AG04450 (cell line): Measurements from ENCODE around the gene TBCC. TPM values are rescaled to one million over a fixed set of nuclear protein-coding genes. Genes with fewer than 3 reads are reported as not detected.

Experiments used
- CTCF ChIA-PET: fragments of 300-600, 350-600 bp; formaldehyde crosslinking; extraction: SDS; loops from one replicate; lab custom pipeline; 2022; ENCODE audit warnings: antibody characterized with exemption, inconsistent platforms; lab: Charles Lee
- POLR2A ChIA-PET: fragments of 350-600 bp; formaldehyde crosslinking; extraction: SDS; loops from one replicate; lab custom pipeline; 2021; ENCODE audit warnings: antibody characterized with exemption, inconsistent platforms; lab: Yijun Ruan, JAX
- DNase-seq: peaks from one replicate; pipeline ENCODE4 v3.0.0-alpha.2; 2011; ENCODE audit warnings: low read depth, low spot score
- H3K27ac ChIP-seq: one replicate; pipeline ENCODE4 v1.5.1; 2012; ENCODE audit warnings: low read depth, low read length, control low read depth
- H3K27me3 ChIP-seq: one replicate; pipeline ENCODE4 v1.6.0; 2012; ENCODE audit warnings: low read length; ENCODE audit not compliant: control insufficient read depth, insufficient read depth
- H3K4me3 ChIP-seq: 2 replicates; pipeline ENCODE4 v1.5.1; 2011; ENCODE audit warnings: mild to moderate bottlenecking, low read depth, low read length, control low read depth
- H3K9me3 ChIP-seq: 2 replicates; pipeline ENCODE4 v1.5.1; 2012; ENCODE audit warnings: low read length; ENCODE audit not compliant: control insufficient read depth, insufficient read depth
- CTCF ChIP-seq: IDR thresholded peaks from 2 replicates; pipeline ENCODE4 v1.5.1; 2011; ENCODE audit warnings: low read depth, low read length, control low read depth, inconsistent platforms
- polyA plus RNA-seq: library from polyadenylated mRNA; depleted of rRNA; stranded (reverse); fragments of >200 nt; gene quantifications from 2 replicates; pipeline ENCODE4 v1.2.3, GENCODE V29; 2011

Gene TBCC
- polyA plus RNA-seq, 1 experiment, result 19.6 TPM

- no peak overlapping the region for H3K27ac ChIP-seq
- no peak for DNase-seq
These were observed 28.3 kb upstream of the TBCC start for GRCh38 chr6:42774201-42774600.

GRCh38 chr6:42771741-42772100 is 25.8 kb upstream of the TBCC start:
- Histone ChIP-seq H3K27me3 (no peaks in the 10 kb centered on the region), H3K4me3 (no peak overlapping the region), H3K9me3 (no peaks in the 10 kb centered on the region), H3K27ac (no peak overlapping the region)
- DNase-seq, result no peak
- ChIA-PET POLR2A (interaction anchor here (1.0 kb wide), 1 partner anchor 25 kb away, joined by 3 read pairs; no protein-coding TSS in a partner anchor), CTCF (no interaction called here)
- TF ChIP-seq CTCF, result no peak

More at GRCh38 chr6:42774201-42774600, 28.3 kb upstream of the TBCC start:
- Histone ChIP-seq H3K4me3 (no peak overlapping the region), H3K9me3 (no peaks in the 10 kb centered on the region), H3K27me3 (no peaks in the 10 kb centered on the region)
- CTCF ChIA-PET, result no interaction called here
- no peak for TF ChIP-seq CTCF
- POLR2A ChIA-PET, result no interaction called here

- no peak overlapping the region for H3K4me3 ChIP-seq
- CTCF ChIA-PET, result interaction anchor here (1.0 kb wide), 1 partner anchor 43 kb away, joined by 3 read pairs; no protein-coding TSS in a partner anchor
- no peaks in the 10 kb centered on the region for H3K9me3 ChIP-seq
- POLR2A ChIA-PET, result interaction anchor here (1.7 kb wide), 1 partner anchor 24 kb away, joined by 7 read pairs; the partner anchor contains the start of gene TBCC
- DNase-seq, result no peak
- H3K27me3 ChIP-seq, result no peaks in the 10 kb centered on the region
- H3K27ac ChIP-seq, result no peak overlapping the region
- no peak for TF ChIP-seq CTCF
These were observed 23.9 kb upstream of the TBCC start for GRCh38 chr6:42769836-42770235.

GRCh38 chr6:42769051-42769450 is 23.1 kb upstream of the TBCC start:
- no peaks in the 10 kb centered on the region for H3K9me3 ChIP-seq
- DNase-seq, result no peak
- H3K27me3 ChIP-seq, result no peaks in the 10 kb centered on the region
- H3K4me3 ChIP-seq, result no peak overlapping the region
- no peak overlapping the region for H3K27ac ChIP-seq
- TF ChIP-seq CTCF, result no peak
- CTCF ChIA-PET, result no interaction called here
- POLR2A ChIA-PET, result interaction anchor here (0.8 to 1.0 kb wide), 3 partner anchors 13 to 23 kb away, joined by 3 to 6 read pairs (median 3); partner anchors contain the start of genes BICRAL and TBCC

GRCh38 chr6:42766163-42766670 is 20.3 kb upstream of the TBCC start:
- no peak for TF ChIP-seq CTCF
- CTCF ChIA-PET, result no interaction called here
- Histone ChIP-seq H3K27me3 (no peaks in the 10 kb centered on the region), H3K9me3 (no peaks in the 10 kb centered on the region), H3K4me3 (no peak overlapping the region), H3K27ac (no peak overlapping the region)
- POLR2A ChIA-PET, result interaction anchor here (0.9 to 2.0 kb wide), 2 partner anchors 16 to 20 kb away, joined by 4 to 7 read pairs; partner anchors contain the start of genes BICRAL and TBCC
- DNase-seq, result no peak
